Right renal cortex interstitium (tissue), 3 donors: Measurements from ENCODE around the gene DCUN1D5. TPM values are rescaled to one million over a fixed set of nuclear protein-coding genes. Genes with fewer than 3 reads are reported as not detected.

Experiments
- polyA plus RNA-seq, 3 donors: library from polyadenylated mRNA; unstranded; fragments of 120-200 nt; gene quantifications; one replicate each; pipeline ENCODE4 v1.2.1, GENCODE V29; 2013; ENCODE audit not compliant: insufficient read length in 3 of 3

DCUN1D5 gene
- polyA plus RNA-seq, 3 donors: 37.9 to 39.3 (median 38.7) TPM

Other genes with a start within 250 kb of the DCUN1D5 start
- under 1 TPM in 1 of 3 donors, not detected in 2; 0.06 TPM for gene MMP3, start 248.6 kb downstream of the DCUN1D5 start, polyA plus RNA-seq
- 1 to 10 TPM; 2.3 to 4.2 (median 3.7) TPM for gene MMP12, start 217.2 kb downstream of the DCUN1D5 start, polyA plus RNA-seq
- gene MMP13, start 136.4 kb downstream of the DCUN1D5 start, polyA plus RNA-seq: not detected
- 10 to 100 TPM; 39.1 to 48.3 (median 45.1) TPM for gene DYNC2H1, start 17.3 kb upstream of the DCUN1D5 start, polyA plus RNA-seq